ENCODE measurements around the gene SEC24D.
"Not testable (repeated sequence)": the region's sequence is repeated elsewhere in the genome, so short reads cannot be mapped to it uniquely, and the experiment has no call there.

SEC24D gene

GRCh38 chr4:118799231-118799942, 36.5 kb downstream of the SEC24D start:
- Histone ChIP-seq H3K9ac (ENCODE audit: low read length) (no peak overlapping the region), H3K4me1 (ENCODE audit: control insufficient read depth, low read depth, low read length) (peaks cover 4% of the 10 kb centered on the region), H3K27ac (ENCODE audit: low read length) (no peak overlapping the region), H3K4me3 (ENCODE audit: low read length) (no peak overlapping the region), H3K9me3 (ENCODE audit: control insufficient read depth, low read depth, low read length) (no peaks in the 10 kb centered on the region), H3K36me3 (ENCODE audit: control insufficient read depth, low read depth, low read length) (peaks cover 60% of the 10 kb centered on the region), H3K27me3 (ENCODE audit: control insufficient read depth, insufficient read depth, low read length) (no peaks in the 10 kb centered on the region)

GRCh38 chr4:118798658-118799057, 37.3 kb downstream of the SEC24D start:
- H3K4me3 ChIP-seq (ENCODE audit: low read length): no peak overlapping the region
- H3K4me1 ChIP-seq (ENCODE audit: control insufficient read depth, low read depth, low read length): peaks cover 4% of the 10 kb centered on the region
- H3K36me3 ChIP-seq (ENCODE audit: control insufficient read depth, low read depth, low read length): peaks cover 60% of the 10 kb centered on the region
- no peaks in the 10 kb centered on the region for H3K9me3 ChIP-seq (ENCODE audit: control insufficient read depth, low read depth, low read length)
- no peak overlapping the region for H3K27ac ChIP-seq (ENCODE audit: low read length)
- no peak overlapping the region for H3K9ac ChIP-seq (ENCODE audit: low read length)
- no peaks in the 10 kb centered on the region for H3K27me3 ChIP-seq (ENCODE audit: control insufficient read depth, insufficient read depth, low read length)

GRCh38 chr4:118797558-118798142, 38.3 kb downstream of the SEC24D start:
- Histone ChIP-seq H3K9me3 (ENCODE audit: control insufficient read depth, low read depth, low read length) (no peaks in the 10 kb centered on the region), H3K27ac (ENCODE audit: low read length) (no peak overlapping the region), H3K4me3 (ENCODE audit: low read length) (no peak overlapping the region), H3K36me3 (ENCODE audit: control insufficient read depth, low read depth, low read length) (peaks cover 57% of the 10 kb centered on the region), H3K27me3 (ENCODE audit: control insufficient read depth, insufficient read depth, low read length) (no peaks in the 10 kb centered on the region), H3K4me1 (ENCODE audit: control insufficient read depth, low read depth, low read length) (no peaks in the 10 kb centered on the region), H3K9ac (ENCODE audit: low read length) (no peak overlapping the region)

- not testable (repeated sequence) for H3K4me1 ChIP-seq (ENCODE audit: control insufficient read depth, low read depth, low read length); H3K27ac ChIP-seq (ENCODE audit: low read length)
Measured at GRCh38 chr4:118791690-118792446, 44.1 kb downstream of the SEC24D start.

GRCh38 chr4:118790544-118790943, 45.4 kb downstream of the SEC24D start:
- Histone ChIP-seq H3K36me3 (ENCODE audit: control insufficient read depth, low read depth, low read length) (peaks cover 18% of the 10 kb centered on the region), H3K4me1 (ENCODE audit: control insufficient read depth, low read depth, low read length) (no peaks in the 10 kb centered on the region), H3K27ac (ENCODE audit: low read length) (no peak overlapping the region), H3K4me3 (ENCODE audit: low read length) (no peak overlapping the region), H3K9ac (ENCODE audit: low read length) (no peak overlapping the region), H3K27me3 (ENCODE audit: control insufficient read depth, insufficient read depth, low read length) (no peaks in the 10 kb centered on the region), H3K9me3 (ENCODE audit: control insufficient read depth, low read depth, low read length) (no peaks in the 10 kb centered on the region)

More at GRCh38 chr4:118791690-118792446, 44.1 kb downstream of the SEC24D start:
- not testable (repeated sequence) for H3K4me3 ChIP-seq (ENCODE audit: low read length); H3K9ac ChIP-seq (ENCODE audit: low read length); H3K9me3 ChIP-seq (ENCODE audit: control insufficient read depth, low read depth, low read length); H3K27me3 ChIP-seq (ENCODE audit: control insufficient read depth, insufficient read depth, low read length)
- H3K36me3 ChIP-seq (ENCODE audit: control insufficient read depth, low read depth, low read length): peaks cover 30% of the 10 kb centered on the region

- Histone ChIP-seq H3K27me3 (ENCODE audit: control insufficient read depth, insufficient read depth, low read length) (no peaks in the 10 kb centered on the region), H3K27ac (ENCODE audit: low read length) (no peak overlapping the region), H3K4me3 (ENCODE audit: low read length) (no peak overlapping the region), H3K36me3 (ENCODE audit: control insufficient read depth, low read depth, low read length) (peaks cover 10% of the 10 kb centered on the region), H3K9me3 (ENCODE audit: control insufficient read depth, low read depth, low read length) (no peaks in the 10 kb centered on the region), H3K9ac (ENCODE audit: low read length) (no peak overlapping the region), H3K4me1 (ENCODE audit: control insufficient read depth, low read depth, low read length) (no peaks in the 10 kb centered on the region)
Measured at GRCh38 chr4:118788911-118789310, 47.0 kb downstream of the SEC24D start.

- Histone ChIP-seq H3K4me3 (ENCODE audit: low read length) (no peak overlapping the region), H3K9ac (ENCODE audit: low read length) (no peak overlapping the region), H3K36me3 (ENCODE audit: control insufficient read depth, low read depth, low read length) (peaks cover 15% of the 10 kb centered on the region), H3K9me3 (ENCODE audit: control insufficient read depth, low read depth, low read length) (no peaks in the 10 kb centered on the region), H3K27me3 (ENCODE audit: control insufficient read depth, insufficient read depth, low read length) (no peaks in the 10 kb centered on the region), H3K27ac (ENCODE audit: low read length) (no peak overlapping the region), H3K4me1 (ENCODE audit: control insufficient read depth, low read depth, low read length) (no peaks in the 10 kb centered on the region)
Measured at GRCh38 chr4:118787844-118788380, 48.0 kb downstream of the SEC24D start.

GRCh38 chr4:118784776-118785175, 51.1 kb downstream of the SEC24D start:
- H3K4me1 ChIP-seq (ENCODE audit: control insufficient read depth, low read depth, low read length): no peaks in the 10 kb centered on the region
- H3K9me3 ChIP-seq (ENCODE audit: control insufficient read depth, low read depth, low read length): no peaks in the 10 kb centered on the region
- H3K27me3 ChIP-seq (ENCODE audit: control insufficient read depth, insufficient read depth, low read length): no peaks in the 10 kb centered on the region
- H3K9ac ChIP-seq (ENCODE audit: low read length): no peak overlapping the region
- peaks cover 19% of the 10 kb centered on the region for H3K36me3 ChIP-seq (ENCODE audit: control insufficient read depth, low read depth, low read length)
- no peak overlapping the region for H3K27ac ChIP-seq (ENCODE audit: low read length)
- H3K4me3 ChIP-seq (ENCODE audit: low read length): no peak overlapping the region

GRCh38 chr4:118783887-118784286, 52.0 kb downstream of the SEC24D start:
- Histone ChIP-seq H3K4me3 (ENCODE audit: low read length) (no peak overlapping the region), H3K27me3 (ENCODE audit: control insufficient read depth, insufficient read depth, low read length) (no peaks in the 10 kb centered on the region), H3K9ac (ENCODE audit: low read length) (no peak overlapping the region), H3K4me1 (ENCODE audit: control insufficient read depth, low read depth, low read length) (no peaks in the 10 kb centered on the region), H3K9me3 (ENCODE audit: control insufficient read depth, low read depth, low read length) (no peaks in the 10 kb centered on the region), H3K36me3 (ENCODE audit: control insufficient read depth, low read depth, low read length) (peaks cover 16% of the 10 kb centered on the region), H3K27ac (ENCODE audit: low read length) (no peak overlapping the region)

GRCh38 chr4:118782886-118783285, 53.0 kb downstream of the SEC24D start:
- H3K27me3 ChIP-seq (ENCODE audit: control insufficient read depth, insufficient read depth, low read length); H3K4me3 ChIP-seq (ENCODE audit: low read length); H3K9ac ChIP-seq (ENCODE audit: low read length); H3K36me3 ChIP-seq (ENCODE audit: control insufficient read depth, low read depth, low read length); H3K4me1 ChIP-seq (ENCODE audit: control insufficient read depth, low read depth, low read length); H3K27ac ChIP-seq (ENCODE audit: low read length); H3K9me3 ChIP-seq (ENCODE audit: control insufficient read depth, low read depth, low read length): not testable (repeated sequence)

- H3K4me3 ChIP-seq (ENCODE audit: low read length); H3K36me3 ChIP-seq (ENCODE audit: control insufficient read depth, low read depth, low read length); H3K9me3 ChIP-seq (ENCODE audit: control insufficient read depth, low read depth, low read length); H3K27me3 ChIP-seq (ENCODE audit: control insufficient read depth, insufficient read depth, low read length); H3K9ac ChIP-seq (ENCODE audit: low read length); H3K27ac ChIP-seq (ENCODE audit: low read length): not testable (repeated sequence)
- H3K4me1 ChIP-seq (ENCODE audit: control insufficient read depth, low read depth, low read length): peaks cover 11% of the 10 kb centered on the region
Measured at GRCh38 chr4:118777649-118778048, 58.3 kb downstream of the SEC24D start.
